Lung (tissue), 12 donors: Measurements from ENCODE around the gene AASS. TPM values are rescaled to one million over a fixed set of nuclear protein-coding genes. Genes with fewer than 3 reads are reported as not detected.
"Not testable (repeated sequence)": the region's sequence is repeated elsewhere in the genome, so short reads cannot be mapped to it uniquely, and the experiment has no call there.

Source experiments
- ATAC-seq: fragments of 200-7000 bp; cut with Tn5 transposase; one replicate; pipeline ENCODE4 v1.9.1; 2020; ENCODE audit warnings: moderate number of reproducible peaks; ENCODE audit not compliant: insufficient read depth, low FRiP score
- DNase-seq, 3 donors: peaks; one replicate each; pipeline ENCODE4 v3.0.0-alpha.2; 2013 to 2017
- H3K27ac ChIP-seq, 2 donors: one replicate each; pipeline ENCODE4 v1.5.1; 2013; ENCODE audit warnings: mild to moderate bottlenecking in 2 of 2, moderate library complexity in 2 of 2, control low read depth in 1 of 2, inconsistent platforms in 1 of 2, low read depth in 1 of 2, low read length in 1 of 2
- H3K27me3 ChIP-seq, 3 donors: one replicate each; pipeline ENCODE4 v1.5.1; 2013; ENCODE audit warnings: low read length in 2 of 3; ENCODE audit not compliant: control insufficient read depth in 3 of 3, insufficient read depth in 3 of 3
- H3K36me3 ChIP-seq, 4 donors: one replicate each; pipeline ENCODE4 v1.5.1; 2013; ENCODE audit warnings: low read length in 4 of 4, mild to moderate bottlenecking in 1 of 4, moderate library complexity in 1 of 4; ENCODE audit not compliant: control insufficient read depth in 4 of 4, insufficient read depth in 4 of 4
- H3K4me1 ChIP-seq, 5 donors: one replicate each; pipeline ENCODE4 v1.5.1; 2013; ENCODE audit warnings: low read length in 5 of 5, mild to moderate bottlenecking in 2 of 5, moderate library complexity in 1 of 5; ENCODE audit not compliant: control insufficient read depth in 5 of 5, insufficient read depth in 5 of 5
- H3K4me3 ChIP-seq: one replicate; pipeline ENCODE4 v1.5.1; 2013; ENCODE audit warnings: mild to moderate bottlenecking, control low read depth, moderate library complexity
- H3K9ac ChIP-seq, 2 donors: one replicate each; pipeline ENCODE4 v1.5.1; 2013; ENCODE audit warnings: low read length in 2 of 2, control low read depth in 1 of 2; ENCODE audit not compliant: insufficient read depth in 1 of 2
- H3K9me3 ChIP-seq, 4 donors: one replicate each; pipeline ENCODE4 v1.5.1; 2013; ENCODE audit warnings: low read length in 3 of 4, mild to moderate bottlenecking in 1 of 4, moderate library complexity in 1 of 4; ENCODE audit not compliant: control insufficient read depth in 4 of 4, insufficient read depth in 3 of 4
- WGBS, 2 donors: extraction: QIAGEN DNeasy Blood & Tissue Kit; methylation state at CpG; one replicate each; pipeline ENCODE4 v1.1.7; 2013; 5-methylcytosine and 5-hydroxymethylcytosine counted together
- polyA plus RNA-seq, 2 donors: library from polyadenylated mRNA; stranded (reverse); fragments of 200-250 nt; gene quantifications; one replicate each; pipeline ENCODE4 v1.2.1, GENCODE V29; 2013
- total RNA-seq, 2 donors: library from RNA; depleted of rRNA in 1 of 2; stranded (reverse); fragments of >200 nt in 1 of 2; gene quantifications; one replicate each; pipeline ENCODE4 v1.2.1, GENCODE V29; 2014 to 2021
- TF ChIP-seq, protein P1 (sequence below): IDR thresholded peaks from 2 replicates; pipeline ENCODE4 v1.5.1; 2012; ENCODE audit warnings: mild to moderate bottlenecking; ENCODE audit errors: control extremely low read depth, extremely low read depth
- donor health status: control.
- donor health status: control.
- donor health status: Bipolar disorder and iron deficiency.
- donor health status: healthy.
- donor health status: DM: yes; HTN: yes; CAD: no.

Gene AASS
- total and polyA plus RNA-seq, 4 donors: 11.6 to 98.4 (median 25.3) TPM

GRCh38 chr7:122182081-122182480, 38.0 kb upstream of the AASS start:
- Histone ChIP-seq H3K27ac (no peak overlapping the region), H3K4me3 (no peak overlapping the region), H3K4me1 (no peaks in the 10 kb centered on the region), H3K27me3 (no peaks in the 10 kb centered on the region), H3K36me3 (no peaks in the 10 kb centered on the region), H3K9me3 (peaks cover 0 to 1% (median 0%) of the 10 kb centered on the region in 4 donors), H3K9ac (no peak overlapping the region)
- DNase-seq: no peak
- TF ChIP-seq, protein P1, sequence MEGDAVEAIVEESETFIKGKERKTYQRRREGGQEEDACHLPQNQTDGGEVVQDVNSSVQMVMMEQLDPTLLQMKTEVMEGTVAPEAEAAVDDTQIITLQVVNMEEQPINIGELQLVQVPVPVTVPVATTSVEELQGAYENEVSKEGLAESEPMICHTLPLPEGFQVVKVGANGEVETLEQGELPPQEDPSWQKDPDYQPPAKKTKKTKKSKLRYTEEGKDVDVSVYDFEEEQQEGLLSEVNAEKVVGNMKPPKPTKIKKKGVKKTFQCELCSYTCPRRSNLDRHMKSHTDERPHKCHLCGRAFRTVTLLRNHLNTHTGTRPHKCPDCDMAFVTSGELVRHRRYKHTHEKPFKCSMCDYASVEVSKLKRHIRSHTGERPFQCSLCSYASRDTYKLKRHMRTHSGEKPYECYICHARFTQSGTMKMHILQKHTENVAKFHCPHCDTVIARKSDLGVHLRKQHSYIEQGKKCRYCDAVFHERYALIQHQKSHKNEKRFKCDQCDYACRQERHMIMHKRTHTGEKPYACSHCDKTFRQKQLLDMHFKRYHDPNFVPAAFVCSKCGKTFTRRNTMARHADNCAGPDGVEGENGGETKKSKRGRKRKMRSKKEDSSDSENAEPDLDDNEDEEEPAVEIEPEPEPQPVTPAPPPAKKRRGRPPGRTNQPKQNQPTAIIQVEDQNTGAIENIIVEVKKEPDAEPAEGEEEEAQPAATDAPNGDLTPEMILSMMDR: no peak
- 77 to 78% methylated on average over 1 of the region's 1 CpG for WGBS, 2 donors
- ATAC-seq: no peak

- H3K9me3 ChIP-seq, H3K27ac ChIP-seq, H3K4me1 ChIP-seq, ATAC-seq, H3K27me3 ChIP-seq, H3K36me3 ChIP-seq, H3K4me3 ChIP-seq, H3K9ac ChIP-seq: not testable (repeated sequence)
- DNase-seq: peak in 1 of 3 donors; percentile 5
- 59 to 65% methylated on average over 2 of the region's 2 CpGs for WGBS, 2 donors
Measured at GRCh38 chr7:122172144-122172543, 28.1 kb upstream of the AASS start.

DNA sequence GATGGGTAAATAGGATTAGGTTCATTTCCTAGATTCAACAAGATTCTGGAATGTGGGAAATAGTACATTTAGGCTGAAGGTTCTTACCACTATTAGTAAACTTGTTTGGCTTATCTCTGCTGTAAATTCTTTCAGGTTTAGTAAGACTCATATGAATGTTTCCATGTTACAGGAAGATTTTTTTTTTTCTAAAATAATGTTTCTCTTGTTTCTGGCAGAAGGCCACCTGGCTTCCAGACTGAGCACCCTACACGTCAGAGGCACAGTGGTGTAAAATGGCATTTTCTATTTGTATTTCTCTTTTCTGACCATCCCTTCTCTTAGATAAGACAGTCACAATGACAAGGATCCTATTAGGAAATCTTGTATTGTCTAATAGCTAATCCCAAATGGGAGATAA, 22.7 kb upstream of the AASS start:
- Histone ChIP-seq H3K27ac (no peak overlapping the region), H3K36me3 (no peaks in the 10 kb centered on the region), H3K9me3 (no peaks in the 10 kb centered on the region), H3K4me1 (no peaks in the 10 kb centered on the region), H3K27me3 (no peaks in the 10 kb centered on the region), H3K4me3 (no peak overlapping the region), H3K9ac (no peak overlapping the region)
- TF ChIP-seq, protein P1: no peak
- DNase-seq (peak in 1 of 3 donors; percentile 23), ATAC-seq (peak; percentile 59)
- WGBS, 2 donors: 28 to 54% methylated on average over 1 of the region's 1 CpG

- WGBS, 2 donors: 78 to 86% methylated on average over 3 of the region's 3 CpGs
- TF ChIP-seq, protein P1: no peak
- no peak overlapping the region for H3K4me3 ChIP-seq
- no peaks in the 10 kb centered on the region for H3K27me3 ChIP-seq
- no peaks in the 10 kb centered on the region for H3K36me3 ChIP-seq
- H3K9me3 ChIP-seq: no peaks in the 10 kb centered on the region
- H3K27ac ChIP-seq: no peak overlapping the region
- H3K4me1 ChIP-seq: no peaks in the 10 kb centered on the region
- DNase-seq (no peak), ATAC-seq (no peak)
- H3K9ac ChIP-seq: no peak overlapping the region
Measured at GRCh38 chr7:122166275-122166674, 22.2 kb upstream of the AASS start.
